GDM1 (cell line): ENCODE measurements around the gene HPS1.
"Not testable (repeated sequence)": the region's sequence is repeated elsewhere in the genome, so short reads cannot be mapped to it uniquely, and the experiment has no call there.

Experiments
- DNase-seq: peaks from one replicate; lab custom pipeline; 2025; lab: John Stamatoyannopoulos, UW

HPS1 gene

DNA sequence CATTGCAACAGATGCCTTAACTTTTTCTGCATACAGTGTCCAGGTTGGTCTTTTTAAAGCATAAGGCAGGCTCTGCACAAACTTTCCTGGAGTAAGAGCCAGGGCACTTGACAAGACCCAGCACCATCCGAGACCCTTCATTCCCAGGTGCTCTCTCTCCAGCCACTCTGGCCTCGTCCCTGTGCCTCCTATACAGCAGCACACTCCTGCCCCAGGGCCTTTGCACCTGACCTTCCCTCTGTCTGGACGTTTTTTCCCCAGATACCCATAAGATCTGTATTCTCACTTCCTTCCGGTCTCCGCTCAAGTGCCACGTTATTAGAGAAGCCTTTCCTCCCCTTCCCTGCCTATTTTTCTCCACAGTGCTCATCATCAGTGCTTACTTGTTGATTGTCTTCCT is 57.3 kb downstream of the HPS1 start:
- no peak for DNase-seq

DNA sequence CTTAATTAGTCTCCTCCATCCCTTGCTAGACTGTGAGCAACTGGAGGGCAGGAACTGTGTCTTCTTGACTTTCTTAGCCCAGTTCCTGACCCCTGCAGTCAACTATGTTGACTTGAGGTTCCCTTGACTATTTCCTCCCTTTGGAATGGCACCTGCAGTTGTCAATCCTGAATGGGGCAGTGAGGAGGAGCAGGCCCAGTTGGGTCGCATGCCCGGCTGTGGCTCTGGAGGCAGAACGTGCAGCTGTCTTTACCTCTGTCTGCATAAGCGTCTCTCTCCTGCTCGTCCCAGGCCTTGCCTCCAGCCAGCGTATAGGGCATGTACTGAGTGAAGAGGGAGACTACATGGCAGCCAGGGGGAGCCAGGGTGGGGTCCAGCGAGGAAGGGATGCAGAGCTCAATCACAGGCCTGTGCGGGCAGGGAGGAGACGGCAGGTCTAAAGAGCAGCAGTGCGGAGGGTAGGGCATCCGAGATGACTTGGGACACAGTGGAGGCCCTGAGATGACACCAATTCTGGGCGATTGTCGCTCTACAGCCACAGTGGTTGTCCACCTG is 58.6 kb downstream of the HPS1 start:
- DNase-seq = no peak

DNA sequence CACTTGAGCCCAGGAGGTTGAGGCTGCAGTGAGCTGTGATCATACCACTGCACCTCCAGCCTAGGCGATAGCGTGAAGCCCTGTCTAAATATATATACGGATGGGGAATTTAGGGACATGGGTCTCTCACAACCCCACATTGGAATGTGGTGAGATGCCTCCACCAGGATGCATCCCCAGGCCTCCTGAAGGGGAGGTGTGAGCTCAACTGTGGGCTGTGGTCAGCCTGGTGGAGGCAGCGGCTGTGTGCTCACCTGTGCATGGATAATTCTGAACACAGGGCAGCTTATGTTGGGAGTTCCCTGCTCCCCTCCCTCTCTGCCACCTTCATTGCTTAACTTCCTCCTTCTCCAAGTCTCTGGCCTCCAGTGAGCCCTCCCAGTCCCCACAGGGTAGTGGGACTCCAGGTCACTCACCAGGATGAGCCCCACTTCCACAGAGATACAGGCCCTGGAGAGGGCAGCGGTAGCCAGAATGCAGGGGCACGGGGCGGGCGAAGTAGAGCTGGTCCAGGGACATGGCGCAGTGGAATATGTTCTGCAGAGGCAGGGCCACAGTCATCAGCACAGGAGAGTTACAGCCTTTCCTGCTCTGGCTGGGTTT is 62.1 kb downstream of the HPS1 start:
- no peak for DNase-seq

DNA sequence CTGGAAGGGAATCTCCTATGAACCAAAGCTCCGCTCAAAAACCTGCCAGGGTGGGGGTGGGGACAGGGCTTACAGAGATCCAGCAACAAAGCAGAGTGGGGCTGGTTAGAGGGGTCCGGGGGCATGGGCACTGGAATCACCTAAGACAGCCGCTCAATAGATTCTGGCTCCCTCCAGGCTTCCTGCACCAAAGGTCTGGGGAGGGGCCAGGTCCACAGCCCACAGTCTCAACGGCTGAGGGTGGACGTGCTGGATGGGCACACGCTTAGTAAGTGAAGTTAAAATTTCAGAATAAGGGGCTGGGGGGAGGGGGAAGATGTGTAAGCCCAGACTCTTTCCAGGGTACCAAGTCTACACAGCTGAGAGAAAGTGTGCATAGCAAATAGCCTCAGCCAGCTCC is 62.9 kb downstream of the HPS1 start:
- DNase-seq = no peak

DNA sequence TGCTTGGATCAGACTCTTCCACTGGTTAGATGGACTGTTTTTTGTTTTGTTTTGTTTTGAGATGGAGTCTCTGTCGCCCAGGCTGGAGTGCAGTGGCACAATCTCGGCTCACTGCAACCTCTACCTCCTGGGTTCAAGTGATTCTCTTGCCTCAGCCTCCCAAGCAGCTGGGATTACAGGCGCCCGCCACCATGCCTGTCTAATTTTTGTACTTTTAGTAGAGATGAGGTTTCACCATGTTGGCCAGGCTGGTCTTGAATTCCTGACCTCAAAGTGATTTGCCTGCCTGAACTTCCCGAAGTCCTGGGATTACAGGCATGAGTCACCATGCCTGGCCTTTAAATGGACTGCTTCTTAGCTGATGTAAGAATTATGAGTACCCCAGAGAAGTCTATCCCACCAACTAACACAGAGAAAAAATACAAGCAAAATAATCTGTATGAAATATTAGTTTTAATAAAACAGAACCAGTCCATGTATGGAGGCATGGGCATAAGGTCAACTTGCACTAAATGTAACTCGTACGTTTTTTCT is 63.5 kb downstream of the HPS1 start:
- DNase-seq = not testable (repeated sequence)

DNA sequence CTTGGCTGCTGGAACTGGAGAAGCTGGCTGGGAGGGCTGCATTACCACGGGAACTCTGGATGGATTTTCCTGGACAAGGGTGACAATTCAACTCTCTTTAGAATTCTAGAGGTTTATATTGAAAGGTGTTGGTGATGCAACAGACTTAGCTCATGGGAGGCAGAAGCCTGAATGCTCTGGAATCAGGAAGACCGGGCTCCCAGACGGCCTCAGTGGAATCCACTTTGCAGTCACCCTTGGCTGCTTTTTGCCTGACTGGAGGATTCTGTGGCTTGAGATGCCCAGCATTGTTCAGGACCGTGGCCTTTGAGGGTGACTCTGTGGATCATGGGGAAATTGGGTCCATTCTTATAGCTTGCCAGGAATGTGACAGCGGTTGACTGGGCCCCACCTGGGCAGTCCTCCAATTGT is 64.0 kb downstream of the HPS1 start:
- DNase-seq = no peak

DNA sequence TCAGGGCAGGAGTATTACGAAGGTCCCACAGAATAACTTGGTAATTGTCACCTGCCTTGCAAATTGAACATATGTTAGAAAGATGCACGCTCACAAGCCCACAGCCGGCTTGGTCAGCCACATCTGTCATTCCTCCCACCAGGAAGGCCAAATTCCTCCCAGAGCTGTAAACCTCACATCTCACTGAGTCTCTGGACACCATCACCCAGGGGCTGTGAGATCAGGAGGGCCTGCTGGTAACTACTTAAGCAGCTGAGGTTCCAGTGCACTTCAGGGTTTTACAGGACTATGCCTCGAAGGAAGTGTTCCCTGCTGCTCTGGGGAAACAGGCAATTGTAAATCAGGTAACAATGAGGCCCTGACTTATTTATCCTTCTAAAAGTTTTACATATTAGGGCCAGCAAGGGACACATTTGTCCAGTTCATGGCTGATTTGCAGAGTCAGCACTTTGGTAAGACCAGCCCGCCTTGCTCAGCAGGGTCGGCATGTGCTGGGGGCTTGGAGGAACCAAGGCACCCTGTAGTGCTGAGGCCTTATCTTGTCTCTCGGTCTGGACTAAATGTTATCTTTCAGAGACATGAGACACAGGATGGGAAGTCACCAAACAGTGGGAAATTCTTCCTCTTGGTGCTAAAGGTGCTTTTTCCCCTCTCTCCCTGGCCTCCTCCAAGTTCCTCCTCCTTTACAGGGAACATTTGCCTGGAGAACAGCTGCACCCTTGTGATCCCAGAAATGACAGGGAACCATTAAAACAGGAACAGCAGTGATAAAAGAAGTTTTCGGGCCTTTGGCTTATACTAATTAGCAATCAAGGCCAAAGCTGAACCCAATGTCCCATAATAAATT is 66.0 kb downstream of the HPS1 start:
- DNase-seq = no peak

DNA sequence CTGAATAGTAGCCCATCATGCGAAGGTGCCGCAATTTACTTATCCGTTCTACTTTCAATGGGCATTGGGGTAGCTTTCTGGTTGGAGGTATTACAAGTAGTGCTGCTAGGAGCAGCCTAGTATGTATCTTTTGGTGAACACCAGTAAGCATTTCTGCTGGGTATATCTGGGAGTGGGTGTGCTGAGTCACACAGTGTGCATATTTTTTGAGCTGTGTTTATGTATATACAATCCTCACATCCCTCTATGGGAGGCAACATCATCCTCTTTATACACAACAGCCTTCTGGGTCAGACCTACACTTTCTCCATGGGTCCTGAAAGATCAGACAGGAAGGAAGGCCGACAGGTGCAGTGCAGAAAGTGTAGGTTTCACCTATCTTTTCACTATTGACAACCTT is 68.0 kb downstream of the HPS1 start:
- DNase-seq = no peak

DNA sequence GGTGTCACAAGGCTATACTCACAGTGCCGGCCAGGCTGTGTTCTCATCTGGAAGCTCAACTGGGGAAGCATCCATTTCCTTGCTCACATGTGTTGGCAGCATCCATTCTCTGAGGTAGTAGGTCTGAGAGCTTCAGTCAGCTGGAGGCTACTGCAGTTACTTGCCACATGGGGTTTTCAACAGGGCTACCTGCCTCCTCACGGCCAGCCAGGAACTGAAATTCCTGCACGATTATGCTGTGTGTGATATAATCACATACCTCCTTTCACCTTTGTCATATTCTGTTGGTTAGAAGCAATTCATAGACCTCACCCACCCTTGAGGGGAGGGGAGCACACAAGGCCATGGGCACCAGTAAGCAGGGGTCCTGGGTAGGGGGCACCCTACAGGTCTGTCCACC is 69.2 kb downstream of the HPS1 start:
- DNase-seq = no peak

DNA sequence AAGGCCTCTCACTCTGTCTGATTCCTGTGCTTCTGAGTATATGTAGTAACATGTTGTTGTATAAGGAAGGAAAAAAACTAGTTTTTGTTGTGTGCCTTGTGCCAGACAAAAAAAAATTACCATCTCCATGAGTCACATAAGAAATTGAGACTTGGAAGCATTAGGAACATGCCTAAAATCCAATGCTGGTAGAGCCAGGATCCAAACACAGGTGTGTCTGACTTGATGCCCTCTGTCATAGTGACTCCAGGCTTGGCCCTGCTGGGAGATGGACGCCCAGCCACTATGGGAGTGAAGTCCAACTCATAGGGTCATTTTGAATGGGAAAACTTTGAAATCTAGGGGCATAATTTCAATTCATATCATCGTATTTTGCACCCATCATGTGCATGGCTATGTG is 69.7 kb downstream of the HPS1 start:
- DNase-seq = no peak

DNA sequence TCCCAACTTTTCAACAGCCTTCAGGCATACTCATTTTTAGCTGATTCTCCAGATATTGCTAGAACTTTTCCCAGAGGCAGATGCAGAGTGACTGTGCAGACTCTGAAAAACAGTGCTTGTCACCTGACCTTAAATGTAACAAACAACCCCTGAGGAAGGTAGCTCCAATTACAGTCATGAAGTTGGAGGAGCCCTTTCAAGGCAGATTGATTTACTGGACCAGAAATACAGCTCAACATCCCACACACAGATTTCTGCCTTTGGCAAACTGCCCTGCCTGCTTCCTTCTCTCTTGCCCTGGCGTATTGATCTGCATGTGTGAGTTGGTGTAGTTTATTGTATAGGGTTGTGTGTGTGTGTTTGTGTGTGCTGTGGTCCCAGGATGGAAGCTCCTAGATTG is 70.2 kb downstream of the HPS1 start:
- no peak for DNase-seq

DNA sequence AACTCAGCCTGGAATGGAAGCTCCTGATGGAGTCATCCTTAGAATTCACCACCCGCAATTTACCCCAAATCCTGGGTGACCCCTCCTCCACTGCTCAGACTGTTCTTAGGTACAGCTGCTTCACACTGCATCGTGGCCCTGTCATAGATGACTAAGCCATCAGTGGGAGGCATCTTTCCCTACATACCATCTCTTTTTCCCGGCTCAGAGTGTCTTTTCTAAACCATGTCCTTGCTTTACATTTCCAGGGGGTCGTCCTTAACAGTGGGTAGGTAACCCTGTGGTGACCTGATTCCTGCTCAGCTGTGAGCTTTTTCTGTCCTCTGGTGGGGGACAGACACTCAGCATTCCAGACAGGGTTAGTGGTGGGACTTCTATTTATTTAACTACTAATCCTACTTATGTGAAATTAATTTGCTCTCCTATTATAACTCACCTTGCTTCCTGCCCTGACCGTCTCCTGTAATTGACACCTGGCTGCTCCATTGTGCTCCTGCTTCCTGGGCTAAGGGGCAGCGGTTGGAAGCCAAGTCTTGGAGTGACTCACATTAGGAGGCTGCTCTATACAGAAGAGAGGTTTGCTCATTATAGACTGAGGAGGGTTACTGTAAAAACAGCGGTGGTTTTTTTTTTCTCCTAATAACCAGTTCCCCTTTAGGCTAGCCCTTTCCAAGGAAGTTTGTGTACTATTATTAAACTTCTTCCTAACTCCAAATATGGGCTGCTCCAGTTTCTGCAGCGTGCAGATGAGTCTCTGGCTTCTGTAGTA is 72.3 kb downstream of the HPS1 start:
- no peak for DNase-seq

DNA sequence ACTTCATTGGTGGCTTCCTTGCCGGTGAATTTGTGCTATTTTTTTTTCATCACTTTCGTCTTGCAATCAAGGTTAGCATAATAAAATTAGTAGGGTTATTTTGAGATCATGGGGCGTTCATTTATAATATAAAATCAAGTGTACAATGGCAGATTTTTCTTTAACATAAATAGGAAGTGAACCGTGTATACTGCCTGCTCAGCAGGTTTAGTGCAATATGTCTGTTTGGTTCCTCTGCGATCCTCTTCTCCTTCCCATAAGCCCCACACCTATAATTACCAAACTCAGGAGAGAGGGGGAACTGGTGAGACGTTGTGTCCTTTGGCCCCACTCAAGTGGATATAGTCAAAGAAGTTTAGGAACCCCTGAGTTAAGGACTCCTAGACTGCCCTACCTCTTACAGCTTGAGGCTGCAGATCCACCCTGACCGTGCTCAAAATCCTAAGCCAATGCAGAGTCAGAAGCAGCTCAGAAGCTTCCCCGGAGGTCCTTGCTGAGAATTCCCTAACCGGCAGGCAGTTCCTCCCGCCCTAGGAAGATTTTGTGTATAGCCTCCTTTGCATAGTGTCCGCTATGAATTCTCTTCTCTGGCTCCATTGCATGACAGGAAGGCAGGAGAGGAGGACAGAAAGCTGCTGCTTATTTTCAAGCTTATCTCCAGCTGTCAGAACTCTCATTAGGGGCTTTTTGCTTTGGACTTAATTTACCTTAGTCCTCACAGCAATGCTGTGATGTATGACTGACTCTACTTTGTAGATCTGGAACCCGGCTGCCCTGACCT is 73.3 kb downstream of the HPS1 start:
- DNase-seq = no peak

DNA sequence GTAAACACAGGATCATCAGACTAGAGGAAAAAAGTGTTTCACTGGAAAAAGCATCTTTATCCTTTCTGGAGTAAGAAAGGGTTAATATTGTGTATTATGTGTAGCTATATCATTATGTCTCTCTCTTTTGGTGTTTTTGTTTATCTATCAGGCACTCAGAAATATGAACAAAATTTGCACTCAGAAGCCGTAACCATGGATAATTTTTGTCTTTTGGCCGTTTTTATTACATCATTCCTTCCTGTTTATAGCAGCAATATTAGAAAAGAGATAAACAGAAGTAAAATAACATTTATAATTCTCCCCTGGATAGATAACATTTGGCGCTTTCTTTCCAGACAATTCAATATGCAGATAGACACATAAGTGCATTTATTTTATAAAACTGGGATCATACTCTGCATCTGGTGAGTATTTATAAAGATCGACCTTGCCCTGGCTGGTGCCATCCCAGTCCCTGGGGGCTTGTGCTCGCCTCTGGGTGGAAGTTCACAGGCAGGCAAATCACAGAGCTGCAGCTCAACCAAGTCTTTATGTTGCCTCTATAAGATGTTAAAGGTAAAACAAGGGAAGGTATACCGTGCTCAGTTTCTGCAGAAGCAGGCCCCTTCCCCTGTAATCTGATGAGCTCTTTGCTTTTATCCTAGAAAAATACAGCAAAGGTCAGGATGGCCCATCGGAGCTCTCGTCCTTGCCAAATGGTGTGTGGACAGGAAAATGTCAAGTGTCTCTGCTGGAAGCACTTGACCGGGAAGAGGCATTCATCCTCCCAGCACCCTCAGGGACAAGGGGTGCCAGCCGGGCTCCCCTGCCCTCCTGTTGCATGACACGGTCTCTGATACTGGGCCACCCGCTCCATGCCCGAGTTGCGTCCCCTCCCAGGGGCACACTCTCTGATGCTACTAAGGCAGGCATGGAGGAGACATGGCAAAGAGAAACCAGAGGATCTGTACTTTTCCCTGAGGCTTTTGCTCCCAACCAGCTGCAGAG is 75.6 kb downstream of the HPS1 start:
- no peak for DNase-seq

DNA sequence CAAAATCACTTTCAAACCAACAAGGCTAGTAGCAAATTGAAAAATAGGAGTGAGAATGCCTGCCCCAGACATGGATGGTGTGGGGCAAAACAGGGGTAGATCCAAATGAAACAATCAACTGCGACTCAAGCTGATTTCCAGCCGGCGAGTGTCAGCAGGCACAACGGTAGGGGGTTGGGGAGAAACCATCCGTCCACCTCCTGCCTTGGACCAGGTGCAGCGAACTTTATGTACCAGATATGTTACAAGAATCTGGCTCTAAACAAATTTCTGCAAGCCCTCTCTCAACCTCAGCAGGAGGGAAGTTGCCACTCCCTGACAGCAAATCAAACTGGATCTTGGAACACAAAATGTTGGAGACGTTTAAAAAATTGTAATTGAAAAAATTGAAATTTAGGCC is 76.9 kb downstream of the HPS1 start:
- no peak for DNase-seq

DNA sequence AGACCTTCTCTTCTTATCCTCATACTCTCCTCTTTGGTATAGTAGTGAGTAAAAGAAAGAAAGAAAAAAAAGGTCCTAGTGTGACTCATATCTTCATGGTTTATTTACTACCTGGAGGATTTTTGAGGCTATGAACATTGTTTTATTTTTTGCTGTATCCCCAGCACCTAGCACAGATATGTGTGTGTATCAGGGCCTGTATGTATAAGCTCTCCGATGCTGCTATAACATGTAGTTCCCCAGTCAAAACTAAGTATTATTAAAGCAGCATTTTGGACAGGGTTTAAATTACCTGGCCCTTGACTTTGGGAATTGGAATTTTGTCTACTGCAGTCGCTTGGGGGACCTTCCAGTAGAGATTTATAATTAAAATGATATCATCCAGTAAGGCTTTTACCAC is 78.1 kb downstream of the HPS1 start:
- DNase-seq = no peak

DNA sequence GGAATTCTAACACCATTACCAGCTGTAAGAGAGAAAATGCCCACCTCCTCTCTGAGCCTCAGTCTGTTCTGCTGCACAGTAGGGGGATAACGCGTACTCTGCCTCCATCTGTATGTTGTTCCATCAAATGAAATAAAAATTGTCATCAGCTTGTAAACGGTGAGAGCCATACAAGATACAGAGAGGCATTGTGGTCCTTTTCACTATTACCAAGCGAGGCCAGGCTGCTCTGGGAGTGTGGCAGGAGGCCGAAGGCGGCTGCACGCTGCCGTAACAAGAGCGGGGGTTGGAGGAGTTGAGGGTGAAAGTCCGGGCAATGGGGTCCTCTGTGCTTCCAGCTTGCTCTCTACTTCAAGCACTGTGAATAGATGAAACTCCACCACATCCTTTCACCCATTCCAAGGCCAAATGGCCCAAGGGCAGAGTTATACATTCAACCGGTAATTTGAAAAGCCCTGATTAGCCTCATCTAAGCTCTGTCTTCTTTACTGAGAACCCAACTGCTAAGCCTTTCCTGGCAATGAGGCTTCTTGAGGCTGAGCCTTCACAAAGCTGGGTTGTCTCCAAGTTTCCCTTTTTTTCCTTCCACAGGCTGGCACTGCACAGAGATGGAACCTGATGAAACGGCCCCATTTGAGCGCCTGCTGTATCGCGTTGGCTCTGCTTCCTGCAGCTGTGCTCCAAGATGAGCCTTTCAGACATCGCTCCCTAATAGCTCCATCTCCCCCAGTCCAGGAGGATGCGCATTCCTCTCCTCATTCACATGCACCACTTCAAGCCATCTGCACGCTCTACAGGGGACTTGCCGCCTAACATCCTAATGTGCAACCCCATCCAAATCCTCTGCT is 78.9 kb downstream of the HPS1 start:
- DNase-seq = no peak
